Measurements from ENCODE around the gene CSNK2B. TPM values are rescaled to one million over a fixed set of nuclear protein-coding genes. Genes with fewer than 3 reads are reported as not detected.

Gene CSNK2B
- 200 TPM for polyA plus RNA-seq (2013)

- peak within 1 kb of the TSS; percentile 96 to 99 for H3K27ac ChIP-seq (ENCODE audit: insufficient read depth in 1 of 2, low read depth in 1 of 2, low read length in 2 of 2, poor library complexity in 1 of 2, severe bottlenecking in 2 of 2)
- peak; percentile 98 for DNase-seq
- no peaks in the 10 kb centered on the region for H3K9me3 ChIP-seq (ENCODE audit: control extremely low read depth in 1 of 5, control insufficient read depth in 4 of 5, insufficient read depth in 2 of 5, low read depth in 1 of 5, low read length in 4 of 5)
- H3K4me1 ChIP-seq (ENCODE audit: control extremely low read depth in 1 of 4, control insufficient read depth in 4 of 4, insufficient read depth in 4 of 4, low read length in 3 of 4), result peaks cover 11 to 57% (median 40%) of the 10 kb centered on the region in 4 experiments
- peaks cover 15 to 56% (median 44%) of the 10 kb centered on the region in 4 experiments for H3K36me3 ChIP-seq (ENCODE audit: control insufficient read depth in 4 of 4, insufficient read depth in 4 of 4, low read length in 3 of 4)
- H3K4me3 ChIP-seq (ENCODE audit: control insufficient read depth in 1 of 7, extremely low read depth in 1 of 7, insufficient read depth in 4 of 7, low read depth in 2 of 7, low read length in 6 of 7), result peak within 1 kb of the TSS; percentile 79 to 99 (median 91)
- 0% methylated on average over 50 of the region's 63 CpGs for WGBS (ENCODE audit: insufficient coverage)
- no peaks in the 10 kb centered on the region for H3K27me3 ChIP-seq (replicated peaks in 2 of 5; ENCODE audit: control insufficient read depth in 4 of 5, insufficient read depth in 5 of 5, low read length in 4 of 5)
- ChIA-PET POLR2A (interaction anchor here (0.6 to 3.1 kb wide), 6 partner anchors 12 to 162 kb away, joined by 3 to 31 read pairs (median 4); partner anchors contain the start of genes APOM, BAG6 and HSPA1B), CTCF (interaction anchor here (2.4 to 4.6 kb wide), 2 partner anchors 12 to 114 kb away, joined by 7 to 40 read pairs; partner anchors contain the start of genes APOM and BAG6)
Measured at GRCh38 chr6:31665501-31666336, at the start of gene CSNK2B. TSS of gene CSNK2B (plus strand) at chr6:31666080. CDS start at chr6:31666832, 752 bp downstream.

DNA sequence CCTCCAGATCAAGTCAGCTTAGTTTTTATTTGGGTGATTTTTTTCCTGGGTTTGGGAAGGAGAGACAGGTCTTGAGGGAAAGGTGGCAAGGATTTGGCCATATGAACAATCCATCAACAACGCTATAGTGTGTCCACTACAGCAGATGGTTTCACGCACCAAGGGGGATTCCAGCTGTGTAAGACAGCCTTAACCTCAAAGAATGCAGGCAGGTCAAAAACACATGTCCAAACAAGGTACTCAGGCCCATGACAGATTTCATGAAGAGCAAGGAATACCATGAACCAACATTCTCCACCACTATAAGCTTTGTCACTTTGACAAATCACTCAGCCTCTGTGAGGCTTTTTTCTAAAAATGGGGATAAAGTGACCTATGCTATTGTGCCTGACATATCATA is 48.9 kb upstream of the CSNK2B start:
- 71% methylated on average over 2 of the region's 2 CpGs for WGBS (ENCODE audit: insufficient coverage)
- no peak for DNase-seq
- Histone ChIP-seq H3K27me3 (replicated peaks in 2 of 5; ENCODE audit: control insufficient read depth in 4 of 5, insufficient read depth in 5 of 5, low read length in 4 of 5) (no peaks in the 10 kb centered on the region), H3K9me3 (ENCODE audit: control extremely low read depth in 1 of 5, control insufficient read depth in 4 of 5, insufficient read depth in 2 of 5, low read depth in 1 of 5, low read length in 4 of 5) (no peaks in the 10 kb centered on the region), H3K4me3 (ENCODE audit: control insufficient read depth in 1 of 7, extremely low read depth in 1 of 7, insufficient read depth in 4 of 7, low read depth in 2 of 7, low read length in 6 of 7) (peak overlapping the region in 6 of 7 experiments; percentile 61 to 90 (median 84)), H3K36me3 (ENCODE audit: control insufficient read depth in 4 of 4, insufficient read depth in 4 of 4, low read length in 3 of 4) (peaks cover 0 to 13% (median under 1%) of the 10 kb centered on the region in 4 experiments), H3K4me1 (ENCODE audit: control extremely low read depth in 1 of 4, control insufficient read depth in 4 of 4, insufficient read depth in 4 of 4, low read length in 3 of 4) (peaks cover 31 to 68% (median 60%) of the 10 kb centered on the region in 4 experiments), H3K27ac (ENCODE audit: insufficient read depth in 1 of 2, low read depth in 1 of 2, low read length in 2 of 2, poor library complexity in 1 of 2, severe bottlenecking in 2 of 2) (peak overlapping the region; percentile 87 to 91)
- ChIA-PET POLR2A (interaction anchor here (0.5 kb wide), 1 partner anchor 93 kb away, joined by 3 read pairs; no protein-coding TSS in a partner anchor), CTCF (interaction anchor here (13.1 kb wide), 1 partner anchor 20 kb away, joined by 142 read pairs; the partner anchor contains the start of gene NCR3)

- WGBS (ENCODE audit: insufficient coverage), result under 1% methylated on average over 34 of the region's 50 CpGs
- ChIA-PET POLR2A (interaction anchor here (0.6 to 2.8 kb wide), 4 partner anchors 11 to 118 kb away, joined by 3 to 19 read pairs (median 6); partner anchors contain the start of gene BAG6), CTCF (interaction anchor here (0.6 kb wide), 1 partner anchor 350 kb away, joined by 3 read pairs; no protein-coding TSS in a partner anchor)
- peak overlapping the region; percentile 29 to 95 (median 78) for H3K4me3 ChIP-seq (ENCODE audit: control insufficient read depth in 1 of 7, extremely low read depth in 1 of 7, insufficient read depth in 4 of 7, low read depth in 2 of 7, low read length in 6 of 7)
- peaks cover 5 to 39% (median 21%) of the 10 kb centered on the region in 4 experiments for H3K36me3 ChIP-seq (ENCODE audit: control insufficient read depth in 4 of 4, insufficient read depth in 4 of 4, low read length in 3 of 4)
- H3K27ac ChIP-seq (ENCODE audit: insufficient read depth in 1 of 2, low read depth in 1 of 2, low read length in 2 of 2, poor library complexity in 1 of 2, severe bottlenecking in 2 of 2), result peak overlapping the region; percentile 94 to 97
- peaks cover 25 to 54% (median 47%) of the 10 kb centered on the region in 4 experiments for H3K4me1 ChIP-seq (ENCODE audit: control extremely low read depth in 1 of 4, control insufficient read depth in 4 of 4, insufficient read depth in 4 of 4, low read length in 3 of 4)
- peak; percentile 99 to 100 (median 99) for DNase-seq
- no peaks in the 10 kb centered on the region for H3K9me3 ChIP-seq (ENCODE audit: control extremely low read depth in 1 of 5, control insufficient read depth in 4 of 5, insufficient read depth in 2 of 5, low read depth in 1 of 5, low read length in 4 of 5)
- H3K27me3 ChIP-seq (replicated peaks in 2 of 5; ENCODE audit: control insufficient read depth in 4 of 5, insufficient read depth in 5 of 5, low read length in 4 of 5), result no peaks in the 10 kb centered on the region
Measured at GRCh38 chr6:31619805-31620585, 45.9 kb upstream of the CSNK2B start.

DNA sequence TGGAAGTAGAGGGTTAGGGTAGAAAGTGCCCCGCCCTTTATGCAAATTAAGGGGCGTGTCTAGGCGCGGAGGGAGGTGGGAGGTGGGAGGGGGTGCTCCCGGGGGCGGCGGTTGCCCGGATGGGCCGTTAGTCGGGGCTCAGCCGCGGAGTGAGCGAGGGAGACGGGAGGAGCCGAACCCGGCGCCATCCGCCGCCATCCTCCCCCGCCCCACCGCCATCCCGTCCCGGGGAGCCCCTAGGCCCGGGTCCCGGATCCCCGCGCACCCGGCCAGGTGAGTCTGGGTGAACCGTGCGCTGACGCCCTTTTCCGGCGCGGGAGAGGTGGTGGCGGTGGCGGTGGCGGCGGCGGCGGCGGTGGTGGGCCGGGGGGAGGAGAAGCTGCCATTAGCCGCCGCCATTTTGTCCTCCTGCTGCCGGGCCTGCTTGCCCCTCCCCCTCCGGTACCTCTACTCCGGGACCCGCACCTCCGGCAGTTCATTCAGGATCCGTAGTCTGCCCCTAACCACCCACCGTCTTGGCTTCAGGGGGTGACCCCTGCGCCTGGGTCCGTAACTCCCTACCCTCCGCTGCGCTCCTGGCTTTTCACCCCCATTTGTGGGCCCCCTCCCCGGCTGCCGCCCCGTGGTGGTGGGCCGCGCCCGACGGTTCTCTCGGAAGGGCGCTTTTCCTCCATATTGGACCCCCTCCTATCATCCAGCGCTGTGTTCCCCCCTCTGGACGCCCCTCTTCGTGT is 45.1 kb upstream of the CSNK2B start, which contains the start of gene PRRC2A:
TSS of gene PRRC2A (plus strand) at position 130 of the 734 bp plus-strand sequence. CDS start 2,075 bp downstream, outside the sequence.
- no peaks in the 10 kb centered on the region for H3K27me3 ChIP-seq (replicated peaks in 2 of 5; ENCODE audit: control insufficient read depth in 4 of 5, insufficient read depth in 5 of 5, low read length in 4 of 5)
- ChIA-PET POLR2A (interaction anchor here (0.9 to 2.8 kb wide), 3 partner anchors 11 to 31 kb away, joined by 3 to 19 read pairs (median 8); partner anchors contain the start of gene BAG6), CTCF (interaction anchor here (3.0 kb wide), 1 partner anchor 31 kb away, joined by 12 read pairs; the partner anchor contains the start of gene BAG6)
- H3K9me3 ChIP-seq (ENCODE audit: control extremely low read depth in 1 of 5, control insufficient read depth in 4 of 5, insufficient read depth in 2 of 5, low read depth in 1 of 5, low read length in 4 of 5), result no peaks in the 10 kb centered on the region
- 0% methylated on average over 29 of the region's 67 CpGs for WGBS (ENCODE audit: insufficient coverage)
- DNase-seq, result peak in 2 of 3 donors; percentile 80 to 85
- H3K4me1 ChIP-seq (ENCODE audit: control extremely low read depth in 1 of 4, control insufficient read depth in 4 of 4, insufficient read depth in 4 of 4, low read length in 3 of 4), result peaks cover 25 to 46% (median 40%) of the 10 kb centered on the region in 4 experiments
- H3K36me3 ChIP-seq (ENCODE audit: control insufficient read depth in 4 of 4, insufficient read depth in 4 of 4, low read length in 3 of 4), result peaks cover 10 to 46% (median 28%) of the 10 kb centered on the region in 4 experiments
- H3K27ac ChIP-seq (ENCODE audit: insufficient read depth in 1 of 2, low read depth in 1 of 2, low read length in 2 of 2, poor library complexity in 1 of 2, severe bottlenecking in 2 of 2), result peak within 1 kb of the TSS; percentile 94 to 97
- H3K4me3 ChIP-seq (ENCODE audit: control insufficient read depth in 1 of 7, extremely low read depth in 1 of 7, insufficient read depth in 4 of 7, low read depth in 2 of 7, low read length in 6 of 7), result peak within 1 kb of the TSS; percentile 79 to 95 (median 88)

- peaks cover 11 to 52% (median 34%) of the 10 kb centered on the region in 4 experiments for H3K36me3 ChIP-seq (ENCODE audit: control insufficient read depth in 4 of 4, insufficient read depth in 4 of 4, low read length in 3 of 4)
- ChIA-PET CTCF (interaction anchor here (1.3 to 3.0 kb wide), 4 partner anchors 14 to 31 kb away, joined by 3 to 15 read pairs (median 8); partner anchors contain the start of gene BAG6), POLR2A (interaction anchor here (0.6 to 2.8 kb wide), 3 partner anchors 12 to 199 kb away, joined by 3 to 19 read pairs (median 8); partner anchors contain the start of gene BAG6)
- DNase-seq, result no peak
- whole genome bisulfite sequencing (ENCODE audit: insufficient coverage), result 36% methylated on average over 14 of the region's 15 CpGs
- H3K9me3 ChIP-seq (ENCODE audit: control extremely low read depth in 1 of 5, control insufficient read depth in 4 of 5, insufficient read depth in 2 of 5, low read depth in 1 of 5, low read length in 4 of 5), result no peaks in the 10 kb centered on the region
- H3K4me3 ChIP-seq (ENCODE audit: control insufficient read depth in 1 of 7, extremely low read depth in 1 of 7, insufficient read depth in 4 of 7, low read depth in 2 of 7, low read length in 6 of 7), result peak overlapping the region; percentile 79 to 95 (median 88)
- no peaks in the 10 kb centered on the region for H3K27me3 ChIP-seq (replicated peaks in 2 of 5; ENCODE audit: control insufficient read depth in 4 of 5, insufficient read depth in 5 of 5, low read length in 4 of 5)
- H3K4me1 ChIP-seq (ENCODE audit: control extremely low read depth in 1 of 4, control insufficient read depth in 4 of 4, insufficient read depth in 4 of 4, low read length in 3 of 4), result peaks cover 24 to 42% (median 34%) of the 10 kb centered on the region in 4 experiments
- H3K27ac ChIP-seq (ENCODE audit: insufficient read depth in 1 of 2, low read depth in 1 of 2, low read length in 2 of 2, poor library complexity in 1 of 2, severe bottlenecking in 2 of 2), result peak overlapping the region; percentile 92 to 96
Measured at GRCh38 chr6:31621320-31621939, 44.5 kb upstream of the CSNK2B start.
